Measurements from ENCODE around the gene METAP1.

- TF ChIP-seq CTCF (IDR thresholded peaks at IDR 0.05) (no peak), POLR2A (IDR thresholded peaks at IDR 0.05) (no peak)
Measured at GRCh38 chr4:99074816-99075215, 79.3 kb downstream of the METAP1 start.
